HG03378 (cell line): ENCODE results near the gene CACNG3.
"Not testable (repeated sequence)": the region's sequence is repeated elsewhere in the genome, so short reads cannot be mapped to it uniquely, and the experiment has no call there.

Source experiments
- ATAC-seq: cut with Tn5 transposase; IDR thresholded peaks from one replicate; pipeline ENCODE4 v1.9.1; 2021; ENCODE audit warnings: mild to moderate bottlenecking, moderate library complexity; ENCODE audit not compliant: unreplicated experiment

CACNG3 gene

GRCh38 chr16:24255456-24256371 lies at the start of gene CACNG3:
Gene CACNG3, plus strand, starts transcription at chr16:24256335. Its CDS starts 420 bp downstream, at chr16:24256755.
- ATAC-seq = no peak

GRCh38 chr16:24206926-24207325 lies 49.2 kb upstream of the CACNG3 start:
- no peak for ATAC-seq

DNA sequence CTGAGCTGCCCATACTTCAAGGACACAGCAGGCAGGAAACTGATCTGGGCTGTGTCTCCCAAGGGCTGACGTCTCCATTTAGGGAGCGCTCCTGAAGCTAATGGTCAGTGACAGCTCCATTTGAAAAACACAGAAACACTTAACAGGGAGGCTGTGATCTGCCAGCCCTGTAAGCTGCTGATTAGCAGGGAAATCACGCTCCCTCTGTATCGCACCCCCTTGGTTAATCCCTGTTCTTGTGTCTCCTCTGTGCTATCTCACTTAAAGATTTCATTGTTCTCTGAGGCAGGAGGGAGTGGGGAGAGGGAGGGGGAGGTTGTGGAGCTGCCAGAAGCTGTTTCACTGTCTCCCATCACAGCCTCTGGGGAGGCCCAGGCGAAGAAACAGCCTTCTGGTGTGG lies 47.4 kb upstream of the CACNG3 start:
- no peak for ATAC-seq

- no peak for ATAC-seq
Measured at GRCh38 chr16:24214992-24215391, 41.1 kb upstream of the CACNG3 start.

GRCh38 chr16:24216961-24217360 lies 39.2 kb upstream of the CACNG3 start:
- ATAC-seq = no peak

DNA sequence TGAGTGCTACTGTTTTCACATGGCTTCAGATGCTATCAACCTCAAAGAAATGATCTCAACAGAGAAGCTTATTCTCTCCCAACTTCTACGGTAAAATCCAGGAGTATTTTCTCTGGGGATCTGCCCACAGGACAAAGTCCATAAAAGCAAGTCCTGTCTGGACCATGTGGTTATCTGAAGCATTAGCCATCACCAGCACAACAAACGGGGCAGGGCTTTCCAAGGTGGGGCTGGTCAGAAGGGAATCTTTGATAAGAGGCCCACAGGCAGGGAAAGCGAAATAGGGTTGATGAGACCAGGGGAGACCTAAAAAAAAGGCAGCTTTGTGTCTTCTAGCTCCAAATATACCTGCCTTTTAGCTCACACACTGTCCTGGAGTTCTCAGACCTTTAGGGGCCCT lies 38.7 kb upstream of the CACNG3 start:
- no peak for ATAC-seq

DNA sequence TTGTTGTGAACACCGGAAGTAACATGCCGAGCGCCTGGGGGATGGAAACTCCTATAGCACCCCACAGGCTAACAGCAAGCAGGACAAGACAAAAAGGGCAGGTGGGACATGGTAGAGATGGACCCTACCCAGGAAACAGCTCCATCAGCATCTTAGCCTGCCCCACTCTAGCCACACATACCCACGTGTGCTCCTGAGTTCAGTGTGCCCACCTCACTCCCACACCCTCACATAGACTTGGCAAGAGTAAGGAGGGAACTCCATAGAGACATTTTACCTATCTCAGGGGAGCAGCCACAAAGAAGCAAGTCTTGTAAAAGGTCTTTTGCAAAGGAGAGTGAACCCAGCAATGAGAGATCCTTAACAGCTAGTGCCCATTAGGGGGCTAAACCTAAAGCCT lies 37.8 kb upstream of the CACNG3 start:
- no peak for ATAC-seq

GRCh38 chr16:24221219-24221618 lies 34.9 kb upstream of the CACNG3 start:
- ATAC-seq = no peak

DNA sequence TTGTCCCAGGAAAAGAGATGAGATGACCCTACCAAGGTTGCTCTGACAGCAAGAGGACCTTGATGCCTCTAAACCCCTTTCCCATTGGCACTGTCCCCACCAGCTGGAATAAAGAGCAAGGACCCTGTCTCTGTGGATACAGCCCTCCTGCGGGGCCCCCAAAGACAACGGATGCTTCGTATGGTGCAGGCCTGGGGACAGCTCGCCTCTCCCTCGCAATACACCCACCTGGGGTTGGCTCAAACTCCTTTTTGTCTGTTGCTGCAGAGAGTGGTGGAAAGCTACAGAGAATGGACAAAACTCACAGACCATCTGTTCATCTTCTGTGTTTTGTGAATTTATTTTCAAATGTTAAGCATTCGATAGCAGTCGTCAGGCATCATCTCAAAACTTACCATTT lies 27.6 kb upstream of the CACNG3 start:
- ATAC-seq = no peak

GRCh38 chr16:24232936-24233335 lies 23.2 kb upstream of the CACNG3 start:
- no peak for ATAC-seq

DNA sequence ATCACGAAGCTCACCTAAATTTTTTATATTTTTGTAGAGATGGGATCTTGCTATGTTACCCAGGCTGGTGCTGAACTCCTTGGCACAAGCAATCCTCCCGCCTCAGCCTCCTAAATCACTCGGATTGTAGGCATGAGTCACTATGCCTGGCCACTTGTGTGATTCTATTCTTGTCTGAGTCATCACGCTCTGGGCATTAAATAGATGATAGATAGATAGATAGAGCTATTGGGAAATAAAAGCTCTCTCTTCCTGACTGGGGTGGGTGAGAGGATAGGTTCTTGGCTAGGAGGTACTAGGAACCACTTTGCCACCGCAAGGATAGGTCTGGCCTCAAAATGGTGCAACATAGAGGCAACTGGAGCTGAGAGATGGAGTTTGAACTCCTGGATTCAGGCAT lies 21.4 kb upstream of the CACNG3 start:
- no peak for ATAC-seq

- ATAC-seq = no peak
Measured at GRCh38 chr16:24235806-24236205, 20.3 kb upstream of the CACNG3 start.

- not testable (repeated sequence) for ATAC-seq
Measured at GRCh38 chr16:24238846-24239245, 17.3 kb upstream of the CACNG3 start.

- no peak for ATAC-seq
Measured at GRCh38 chr16:24246911-24247607, 9.1 kb upstream of the CACNG3 start.

DNA sequence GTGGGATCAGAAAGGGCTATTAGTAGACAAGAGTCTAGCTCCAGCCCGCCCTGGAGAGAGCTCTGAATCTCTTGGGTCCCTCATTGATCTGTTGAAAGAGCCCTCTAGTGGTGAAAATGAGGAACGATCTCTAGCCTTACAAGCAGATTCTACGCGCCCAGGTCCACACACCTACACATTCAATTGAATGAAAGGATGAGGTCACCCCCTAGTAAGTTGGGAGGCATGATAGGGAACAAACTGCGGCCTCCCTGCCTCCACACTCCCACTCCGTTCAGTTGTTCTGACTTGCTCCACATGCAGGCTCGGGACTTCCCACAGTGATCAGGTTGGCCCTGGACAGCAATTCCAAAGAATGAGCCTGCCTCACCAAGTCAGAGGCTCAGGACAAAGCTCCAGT lies 2.9 kb upstream of the CACNG3 start:
- ATAC-seq = no peak

DNA sequence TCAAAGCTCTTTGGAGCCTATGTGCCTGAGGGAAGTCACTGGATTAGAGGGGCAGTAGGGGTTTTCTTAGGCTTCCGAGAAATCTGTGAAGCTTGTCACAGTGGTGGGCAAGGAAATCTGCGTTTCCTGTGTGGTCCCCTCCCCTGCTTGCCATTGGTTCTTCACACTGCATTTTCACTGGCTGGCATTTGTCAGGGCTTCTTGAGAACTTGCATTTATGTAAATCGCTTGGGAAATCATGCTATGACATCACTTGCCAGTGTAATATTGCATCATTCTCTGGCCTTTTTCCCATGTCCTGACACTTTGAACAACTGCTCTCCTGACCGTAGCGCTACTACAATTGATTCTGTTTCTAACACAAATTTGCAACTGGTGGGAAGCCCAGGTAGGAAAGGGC lies 1.8 kb downstream of the CACNG3 start:
- no peak for ATAC-seq

- ATAC-seq = no peak
Measured at GRCh38 chr16:24258791-24259190, 2.7 kb downstream of the CACNG3 start.

- no peak for ATAC-seq
Measured at GRCh38 chr16:24262816-24263215, 6.7 kb downstream of the CACNG3 start.

- ATAC-seq = no peak
Measured at GRCh38 chr16:24270721-24271442, 14.7 kb downstream of the CACNG3 start.

- no peak for ATAC-seq
Measured at GRCh38 chr16:24272379-24272778, 16.2 kb downstream of the CACNG3 start.

GRCh38 chr16:24273508-24274182 lies 17.5 kb downstream of the CACNG3 start:
- no peak for ATAC-seq
